ENCODE measurements around the gene DRICH1.
"Not testable (repeated sequence)": the region's sequence is repeated elsewhere in the genome, so short reads cannot be mapped to it uniquely, and the experiment has no call there.

DRICH1 gene

GRCh38 chr22:23565305-23565914 is 66.7 kb downstream of the DRICH1 start:
- DNase-seq = peak; percentile 50

DNA sequence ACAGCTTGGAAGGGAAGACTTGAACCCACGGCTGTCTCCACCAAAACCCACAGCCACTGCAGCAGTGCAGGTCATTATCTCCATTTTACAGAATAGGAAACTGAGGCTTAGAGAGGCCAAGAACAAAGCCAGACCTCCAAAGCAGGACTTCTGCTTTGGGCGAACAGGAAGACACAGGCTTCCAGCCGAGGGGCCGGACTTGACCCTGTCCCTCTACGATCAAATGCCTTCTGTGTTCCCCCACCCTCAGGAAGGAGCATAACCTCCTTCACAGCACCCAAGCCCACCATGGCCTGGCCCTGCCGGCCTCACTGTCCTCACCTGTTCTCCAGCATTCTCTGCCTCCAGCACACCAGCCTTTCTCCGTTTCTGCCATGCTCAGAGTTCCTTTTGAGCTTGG is 67.8 kb downstream of the DRICH1 start:
- DNase-seq = no peak

DNA sequence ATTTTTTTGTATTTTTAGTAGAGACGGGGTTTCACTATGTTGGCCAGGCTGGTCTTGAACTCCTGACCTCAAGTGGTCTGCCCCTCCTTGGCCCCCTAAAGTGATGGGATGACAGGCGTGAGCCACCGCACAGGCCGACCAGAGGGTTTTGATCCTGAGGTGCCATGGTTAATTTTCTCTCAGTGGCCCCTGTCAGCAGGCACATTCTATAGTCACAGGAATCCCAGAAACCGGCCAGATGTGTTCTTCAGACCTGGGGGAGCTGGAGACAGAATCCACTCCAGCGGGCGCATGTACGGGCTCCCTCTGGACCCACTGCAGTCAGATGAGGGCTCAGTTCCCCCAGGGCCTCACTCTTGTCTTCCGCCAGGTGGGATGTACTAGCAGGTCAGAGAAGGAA is 69.0 kb downstream of the DRICH1 start:
- no peak for DNase-seq

- no peak for DNase-seq
Measured at GRCh38 chr22:23562186-23562585, 69.9 kb downstream of the DRICH1 start.

GRCh38 chr22:23561025-23561510 is 71.1 kb downstream of the DRICH1 start:
- DNase-seq = not testable (repeated sequence)

DNA sequence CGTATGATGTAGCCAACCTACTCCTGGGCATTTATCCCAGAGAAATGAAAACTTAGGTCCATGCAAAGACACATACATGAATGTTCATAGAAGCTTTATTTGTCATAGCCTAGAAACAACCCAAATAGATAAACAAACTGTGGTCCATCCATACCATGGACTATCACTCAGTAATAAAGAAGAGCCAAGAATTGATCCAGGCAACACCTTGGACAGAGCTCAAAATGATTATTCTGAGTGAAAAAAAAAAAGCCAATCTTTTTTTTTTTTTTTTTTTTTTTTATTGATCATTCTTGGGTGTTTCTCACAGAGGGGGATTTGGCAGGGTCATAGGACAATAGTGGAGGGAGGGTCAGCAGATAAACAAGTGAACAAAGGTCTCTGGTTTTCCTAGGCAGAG is 71.9 kb downstream of the DRICH1 start:
- not testable (repeated sequence) for DNase-seq
